Calu3 (cell line): Measurements from ENCODE around the gene ZNF420. TPM values are rescaled to one million over a fixed set of nuclear protein-coding genes. Genes with fewer than 3 reads are reported as not detected.
A peak's percentile ranks its signal among the peaks of the same experiment; 100 is the strongest.

Source experiments
- BruUV-seq: library from RNA; stranded (reverse); fragments of 400-500 nt; replicated peaks from 2 replicates; lab custom pipeline; 2021; lab: Mats Ljungman, UMichigan
- CTCF ChIA-PET: fragments of 300-600 bp; sonication (Branson Sonifier 250); formaldehyde crosslinking; loops from one replicate; lab custom pipeline; 2022; ENCODE audit warnings: antibody characterized with exemption; lab: Charles Lee
- DNase-seq: peaks from one replicate; pipeline ENCODE4 v3.0.0; 2022
- H3K27ac Mint-ChIP-seq: one replicate; pipeline ENCODE4 v1.8.0; 2022; ENCODE audit warnings: mixed read lengths; ENCODE audit not compliant: unreplicated experiment
- H3K27me3 Mint-ChIP-seq: one replicate; pipeline ENCODE4 v1.8.0; 2022; ENCODE audit warnings: mixed read lengths; ENCODE audit not compliant: unreplicated experiment
- H3K36me3 Mint-ChIP-seq: one replicate; pipeline ENCODE4 v1.8.0; 2022; ENCODE audit warnings: mild to moderate bottlenecking, moderate library complexity, mixed read lengths; ENCODE audit not compliant: insufficient read depth, unreplicated experiment
- H3K4me1 Mint-ChIP-seq: one replicate; pipeline ENCODE4 v1.8.0; 2022; ENCODE audit warnings: mild to moderate bottlenecking, low read depth, mixed read lengths; ENCODE audit not compliant: unreplicated experiment
- H3K4me3 Mint-ChIP-seq: one replicate; pipeline ENCODE4 v1.8.0; 2022; ENCODE audit warnings: mild to moderate bottlenecking, low read depth, moderate library complexity, mixed read lengths; ENCODE audit not compliant: unreplicated experiment
- H3K9me3 Mint-ChIP-seq: one replicate; pipeline ENCODE4 v1.8.0; 2022; ENCODE audit warnings: low read depth, mixed read lengths; ENCODE audit not compliant: unreplicated experiment
- CTCF ChIP-seq: fragments of 200-600 bp; IDR thresholded peaks from one replicate; pipeline ENCODE4 v1.8.0; 2022; ENCODE audit warnings: antibody characterized with exemption; ENCODE audit not compliant: unreplicated experiment
- intact Hi-C: fragments of 100-400 bp; cut with micrococcal nuclease; formaldehyde crosslinking; loops from one replicate; pipeline ENCODE4 v1.10.0; 2022; ENCODE audit not compliant: unreplicated experiment
- total RNA-seq: library from RNA; stranded (reverse); gene quantifications from 2 replicates; pipeline ENCODE4 v1.2.3, GENCODE V29; 2022

Gene ZNF420
- total RNA-seq, 1 experiment from 2014 or later: 8.7 TPM

DNA sequence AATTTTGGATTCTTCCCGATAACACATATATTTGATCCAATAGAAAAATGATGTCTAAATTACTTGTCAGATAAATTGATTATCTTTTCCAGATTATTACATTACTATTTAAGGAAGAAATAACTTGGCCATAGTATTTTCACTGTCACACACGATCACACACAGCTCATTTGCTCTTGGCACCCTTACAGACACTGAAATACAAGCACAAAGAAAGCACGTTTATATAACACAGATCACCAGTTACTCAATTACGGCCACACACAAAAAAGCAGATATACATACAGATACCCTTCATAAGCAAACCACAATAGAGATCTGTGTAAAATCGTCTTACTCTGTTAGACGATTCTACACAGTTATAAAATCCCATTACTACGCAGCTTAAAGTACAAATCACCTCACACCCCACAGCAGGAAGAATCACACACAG lies 716 bp upstream of the ZNF420 start:
- intact Hi-C loops: no loop called here
- DNase-seq: no peak
- H3K9me3 Mint-ChIP-seq: peaks cover 12% of the 10 kb centered on the region
- peaks cover 12% of the 10 kb centered on the region for H3K4me1 Mint-ChIP-seq
- BruUV-seq: no TSS peak
- H3K27ac Mint-ChIP-seq: peak overlapping the region; percentile 84
- TF ChIP-seq CTCF: no peak
- peaks cover 19% of the 10 kb centered on the region for H3K36me3 Mint-ChIP-seq
- peak overlapping the region; percentile 96 for H3K4me3 Mint-ChIP-seq
- CTCF ChIA-PET: interaction anchor here (1.3 kb wide), 1 partner anchor 8 kb away, joined by 4 read pairs; no protein-coding TSS in a partner anchor
- H3K27me3 Mint-ChIP-seq: no peaks in the 10 kb centered on the region

DNA sequence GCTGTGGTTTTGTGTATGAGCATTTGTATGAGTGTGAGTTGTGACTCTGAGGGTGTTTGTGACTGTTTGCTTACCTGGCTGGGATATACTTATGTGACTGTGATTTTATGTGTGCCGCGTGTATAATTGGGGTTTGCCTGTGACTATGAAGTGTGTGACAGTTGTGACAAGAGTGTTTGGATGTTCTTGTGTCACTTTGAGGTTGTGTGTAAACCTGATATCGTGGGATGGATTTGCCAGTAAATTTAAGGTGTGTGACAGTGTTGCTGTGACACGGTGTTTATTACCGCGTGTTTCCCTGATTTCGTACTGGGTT lies 442 bp downstream of the ZNF420 start:
- intact Hi-C loops: no loop called here
- no peak for DNase-seq
- Mint-ChIP-seq H3K4me3 (peak overlapping the region; percentile 96), H3K27me3 (no peaks in the 10 kb centered on the region), H3K27ac (peak overlapping the region; percentile 84), H3K36me3 (peaks cover 19% of the 10 kb centered on the region), H3K9me3 (peaks cover 12% of the 10 kb centered on the region), H3K4me1 (peaks cover 12% of the 10 kb centered on the region)
- BruUV-seq: no TSS peak
- CTCF ChIA-PET: interaction anchor here (1.3 kb wide), 1 partner anchor 9 kb away, joined by 4 read pairs; no protein-coding TSS in a partner anchor
- no peak for TF ChIP-seq CTCF

DNA sequence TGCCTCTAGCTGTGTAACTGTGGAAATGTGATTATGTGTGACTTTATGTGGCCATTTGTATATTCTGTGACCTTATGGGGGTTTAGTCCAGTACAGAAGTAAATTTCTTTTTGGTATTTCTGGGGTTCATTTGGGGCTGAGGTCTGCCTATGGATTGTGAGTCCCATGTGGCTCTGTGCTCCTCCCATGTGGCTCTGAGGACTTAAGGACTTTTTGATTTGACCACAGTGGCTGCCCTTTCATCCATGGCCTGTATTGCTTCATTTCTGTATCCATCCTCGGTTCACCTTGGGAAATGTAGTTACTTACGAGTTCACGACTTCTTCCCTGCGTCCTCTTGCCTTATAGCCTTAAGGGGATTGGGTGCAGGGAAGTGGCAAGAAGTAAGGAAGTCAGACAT lies 1.0 kb downstream of the ZNF420 start:
- Mint-ChIP-seq H3K27me3 (no peaks in the 10 kb centered on the region), H3K36me3 (peaks cover 19% of the 10 kb centered on the region), H3K27ac (peak overlapping the region; percentile 84), H3K4me3 (peak overlapping the region; percentile 96), H3K4me1 (peaks cover 12% of the 10 kb centered on the region), H3K9me3 (peaks cover 12% of the 10 kb centered on the region)
- no TSS peak for BruUV-seq
- CTCF ChIA-PET: no interaction called here
- TF ChIP-seq CTCF: no peak
- intact Hi-C loops: no loop called here
- no peak for DNase-seq

DNA sequence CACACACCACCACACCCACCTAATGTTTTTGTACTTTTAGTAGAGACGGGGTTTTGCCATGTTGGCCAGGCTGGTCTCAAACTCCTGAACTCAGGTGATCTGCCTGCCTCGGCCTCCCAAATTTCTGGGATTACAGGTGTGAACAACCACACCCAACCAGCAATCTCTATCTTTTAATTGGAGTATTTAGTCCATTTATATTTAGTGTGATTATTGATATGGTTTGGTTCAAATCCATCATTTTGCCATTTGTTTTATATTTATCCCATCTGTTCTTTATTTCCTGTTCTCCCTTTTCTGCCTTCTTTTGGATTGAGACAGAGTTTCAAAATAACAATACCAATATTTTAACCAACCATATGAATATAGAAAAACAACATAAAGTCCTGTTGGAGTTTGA lies 4.1 kb downstream of the ZNF420 start:
- no TSS peak for BruUV-seq
- Mint-ChIP-seq H3K9me3 (peaks cover 17% of the 10 kb centered on the region), H3K4me3 (no peak overlapping the region), H3K4me1 (peaks cover 12% of the 10 kb centered on the region), H3K36me3 (peaks cover 19% of the 10 kb centered on the region), H3K27me3 (no peaks in the 10 kb centered on the region), H3K27ac (no peak overlapping the region)
- no peak for DNase-seq
- TF ChIP-seq CTCF: no peak
- intact Hi-C loops: no loop called here
- CTCF ChIA-PET: no interaction called here
